Osteocyte (in vitro differentiated cells): Measurements from ENCODE around the gene NOSIP. TPM values are rescaled to one million over a fixed set of nuclear protein-coding genes. Genes with fewer than 3 reads are reported as not detected.

Source experiments
- DNase-seq: peaks from one replicate; pipeline ENCODE4 v3.0.0; 2021; ENCODE audit warnings: mixed read lengths; ENCODE audit not compliant: unreplicated experiment; ENCODE audit errors: extremely low spot score
- H3K27ac Mint-ChIP-seq: one replicate; pipeline ENCODE4 v1.8.0; 2021; ENCODE audit warnings: mild to moderate bottlenecking, mixed read lengths; ENCODE audit not compliant: unreplicated experiment
- H3K27me3 Mint-ChIP-seq: one replicate; pipeline ENCODE4 v1.8.0; 2021; ENCODE audit warnings: mixed read lengths; ENCODE audit not compliant: unreplicated experiment
- H3K36me3 Mint-ChIP-seq: one replicate; pipeline ENCODE4 v1.8.0; 2021; ENCODE audit warnings: mixed read lengths; ENCODE audit not compliant: unreplicated experiment
- H3K4me1 Mint-ChIP-seq: one replicate; pipeline ENCODE4 v1.8.0; 2021; ENCODE audit warnings: mixed read lengths; ENCODE audit not compliant: unreplicated experiment
- H3K4me3 Mint-ChIP-seq: one replicate; pipeline ENCODE4 v1.8.0; 2021; ENCODE audit warnings: mild to moderate bottlenecking, moderate library complexity, mixed read lengths; ENCODE audit not compliant: unreplicated experiment
- H3K9me3 Mint-ChIP-seq: one replicate; pipeline ENCODE4 v1.8.0; 2021; ENCODE audit warnings: mixed read lengths; ENCODE audit not compliant: unreplicated experiment
- CTCF ChIP-seq: fragments of 200-600 bp; sonication (generic); IDR thresholded peaks from 2 replicates; pipeline ENCODE4 v1.5.0; 2021; ENCODE audit warnings: antibody characterized with exemption, mild to moderate bottlenecking, moderate library complexity
- total RNA-seq: library from RNA; stranded (reverse); gene quantifications from 2 replicates; pipeline ENCODE4 v1.2.1, GENCODE V29; 2021

The NOSIP gene
- total RNA-seq, 1 donor from 2014 or later: 58.7 TPM

GRCh38 chr19:49528211-49528771, 52.1 kb downstream of the NOSIP start:
- DNase-seq: no peak
- H3K4me3 Mint-ChIP-seq: peak overlapping the region; percentile 77
- H3K9me3 Mint-ChIP-seq: no peaks in the 10 kb centered on the region
- H3K36me3 Mint-ChIP-seq: peaks cover 19% of the 10 kb centered on the region
- no peaks in the 10 kb centered on the region for H3K27me3 Mint-ChIP-seq
- no peak for TF ChIP-seq CTCF
- peak overlapping the region; percentile 99 for H3K27ac Mint-ChIP-seq
- H3K4me1 Mint-ChIP-seq: peaks cover 25% of the 10 kb centered on the region

- H3K27ac Mint-ChIP-seq: peak overlapping the region; percentile 34
- H3K4me1 Mint-ChIP-seq: peaks cover 17% of the 10 kb centered on the region
- TF ChIP-seq CTCF: no peak
- H3K9me3 Mint-ChIP-seq: no peaks in the 10 kb centered on the region
- peaks cover 23% of the 10 kb centered on the region for H3K36me3 Mint-ChIP-seq
- no peak overlapping the region for H3K4me3 Mint-ChIP-seq
- no peaks in the 10 kb centered on the region for H3K27me3 Mint-ChIP-seq
- DNase-seq: no peak
These were observed 55.4 kb downstream of the NOSIP start for GRCh38 chr19:49524812-49525455.

GRCh38 chr19:49520705-49521319, 59.5 kb downstream of the NOSIP start:
- H3K9me3 Mint-ChIP-seq: no peaks in the 10 kb centered on the region

GRCh38 chr19:49518033-49518432, 62.3 kb downstream of the NOSIP start:
- TF ChIP-seq CTCF: no peak

More at GRCh38 chr19:49520705-49521319, 59.5 kb downstream of the NOSIP start:
- Mint-ChIP-seq H3K4me1 (peaks cover 1% of the 10 kb centered on the region), H3K27me3 (no peaks in the 10 kb centered on the region), H3K27ac (no peak overlapping the region), H3K36me3 (peaks cover 33% of the 10 kb centered on the region), H3K4me3 (no peak overlapping the region)
- TF ChIP-seq CTCF: no peak
- DNase-seq: no peak

GRCh38 chr19:49515767-49516166, 64.6 kb downstream of the NOSIP start:
- Mint-ChIP-seq H3K4me3 (no peak overlapping the region), H3K27ac (no peak overlapping the region), H3K36me3 (peaks cover 28% of the 10 kb centered on the region), H3K9me3 (no peaks in the 10 kb centered on the region), H3K27me3 (no peaks in the 10 kb centered on the region), H3K4me1 (peaks cover 28% of the 10 kb centered on the region)
- DNase-seq: no peak
- no peak for TF ChIP-seq CTCF

More at GRCh38 chr19:49518033-49518432, 62.3 kb downstream of the NOSIP start:
- no peak overlapping the region for H3K4me3 Mint-ChIP-seq
- no peaks in the 10 kb centered on the region for H3K27me3 Mint-ChIP-seq
- H3K27ac Mint-ChIP-seq: no peak overlapping the region
- peaks cover 16% of the 10 kb centered on the region for H3K4me1 Mint-ChIP-seq
- H3K36me3 Mint-ChIP-seq: peaks cover 30% of the 10 kb centered on the region
- no peaks in the 10 kb centered on the region for H3K9me3 Mint-ChIP-seq
- DNase-seq: no peak
